Activated CD8-positive, alpha-beta T cell treated with anti-CD3 and anti-CD28 coated beads for 36 hours (primary cell): ENCODE measurements around the gene RYK. TPM values are rescaled to one million over a fixed set of nuclear protein-coding genes. Genes with fewer than 3 reads are reported as not detected.

Experiments used
- ATAC-seq: fragments of 200-7000 bp; cut with Tn5 transposase; one replicate; pipeline ENCODE4 v1.10.0; 2021; ENCODE audit warnings: mild to moderate bottlenecking, moderate library complexity
- CTCF ChIA-PET: fragments of 350-600 bp; sonication (Branson Sonifier 250); formaldehyde crosslinking; loops from one replicate; lab custom pipeline; 2021; ENCODE audit warnings: antibody characterized with exemption; lab: Charles Lee
- POLR2A ChIA-PET: fragments of 350-600 bp; sonication (Branson Sonifier 250); formaldehyde crosslinking; loops from one replicate; lab custom pipeline; 2021; ENCODE audit warnings: antibody characterized with exemption; lab: Charles Lee
- DNase-seq: peaks from one replicate; pipeline ENCODE4 v3.0.0-alpha.2; 2020
- H3K27ac Mint-ChIP-seq: one replicate; pipeline ENCODE4 v1.8.0; 2021; ENCODE audit warnings: mild to moderate bottlenecking, mixed read lengths
- H3K27me3 Mint-ChIP-seq: one replicate; pipeline ENCODE4 v1.8.0; 2021; ENCODE audit warnings: mixed read lengths
- H3K36me3 Mint-ChIP-seq: one replicate; pipeline ENCODE4 v1.8.0; 2021; ENCODE audit warnings: low read depth, mixed read lengths
- H3K4me1 Mint-ChIP-seq: one replicate; pipeline ENCODE4 v1.8.0; 2021; ENCODE audit warnings: low read depth, mixed read lengths
- H3K4me3 Mint-ChIP-seq: one replicate; pipeline ENCODE4 v1.8.0; 2021; ENCODE audit warnings: mild to moderate bottlenecking, moderate library complexity, mixed read lengths
- H3K9me3 Mint-ChIP-seq: one replicate; pipeline ENCODE4 v1.8.0; 2021; ENCODE audit warnings: mixed read lengths
- CTCF ChIP-seq: fragments of 200-600 bp; IDR thresholded peaks from one replicate; pipeline ENCODE4 v1.8.0; 2022; ENCODE audit warnings: antibody characterized with exemption, mild to moderate bottlenecking
- intact Hi-C: fragments of 100-400 bp; cut with micrococcal nuclease; formaldehyde crosslinking; loops from one replicate; pipeline ENCODE4 v1.10.0; 2022
- total RNA-seq, 2 experiments: library from RNA; stranded (reverse); gene quantifications; one replicate each; pipeline ENCODE4 v1.2.3, GENCODE V29; 2021

RYK gene
- total RNA-seq, 2 experiments from 2014 or later, result 19.8 to 21.9 TPM

DNA sequence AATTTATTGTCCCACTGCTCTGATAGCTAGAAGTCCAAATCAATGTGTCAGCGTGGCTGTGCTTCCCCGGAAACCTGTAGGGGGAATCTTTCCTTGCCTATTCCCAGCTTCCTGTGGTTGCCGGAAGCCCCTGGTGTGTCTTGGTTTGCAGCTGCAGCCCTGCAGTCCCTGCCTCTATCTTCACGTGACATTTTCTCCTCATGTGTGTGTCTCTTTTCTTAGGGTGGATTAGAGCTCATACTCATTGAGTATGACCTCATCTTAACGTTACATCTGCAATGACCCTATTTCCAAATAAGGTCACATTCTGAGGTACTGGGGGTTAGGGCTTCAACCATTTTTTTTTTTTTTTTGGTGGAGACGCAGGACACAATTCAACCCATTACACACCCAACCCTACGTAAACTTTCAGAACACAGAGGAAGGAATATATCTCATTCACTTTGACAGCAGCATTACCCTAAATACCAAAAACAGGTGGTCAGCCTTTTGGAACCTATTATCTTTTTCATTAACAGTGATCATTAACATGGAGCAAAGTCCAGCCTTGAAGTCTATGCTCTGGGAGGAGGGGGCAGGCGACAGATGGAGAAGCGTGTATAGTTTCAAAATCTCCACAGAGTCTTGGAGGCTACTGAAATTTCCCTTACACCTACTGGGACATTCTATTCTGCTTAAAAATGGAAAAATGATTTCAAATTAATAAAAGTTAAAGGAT, 88.6 kb downstream of the RYK start:
- Mint-ChIP-seq H3K9me3 (no peaks in the 10 kb centered on the region), H3K27me3 (no peaks in the 10 kb centered on the region), H3K4me1 (no peaks in the 10 kb centered on the region), H3K4me3 (no peak overlapping the region), H3K27ac (no peak overlapping the region), H3K36me3 (peaks cover 29% of the 10 kb centered on the region)
- no peak for DNase-seq
- intact Hi-C loops, result no loop called here
- ChIA-PET POLR2A (interaction anchor here (0.6 kb wide), 1 partner anchor 279 kb away, joined by 4 read pairs; no protein-coding TSS in a partner anchor), CTCF (interaction anchor here (0.6 kb wide), 1 partner anchor 14 kb away, joined by 3 read pairs; no protein-coding TSS in a partner anchor)
- no peak for TF ChIP-seq CTCF
- no peak for ATAC-seq

GRCh38 chr3:134155446-134155845, 95.2 kb downstream of the RYK start:
- Mint-ChIP-seq H3K27ac (no peak overlapping the region), H3K27me3 (no peaks in the 10 kb centered on the region), H3K4me3 (no peak overlapping the region), H3K36me3 (peaks cover 47% of the 10 kb centered on the region), H3K4me1 (no peaks in the 10 kb centered on the region), H3K9me3 (no peaks in the 10 kb centered on the region)
- no peak for TF ChIP-seq CTCF
- ChIA-PET POLR2A (no interaction called here), CTCF (no interaction called here)
- no peak for ATAC-seq
- intact Hi-C loops, result no loop called here
- no peak for DNase-seq

DNA sequence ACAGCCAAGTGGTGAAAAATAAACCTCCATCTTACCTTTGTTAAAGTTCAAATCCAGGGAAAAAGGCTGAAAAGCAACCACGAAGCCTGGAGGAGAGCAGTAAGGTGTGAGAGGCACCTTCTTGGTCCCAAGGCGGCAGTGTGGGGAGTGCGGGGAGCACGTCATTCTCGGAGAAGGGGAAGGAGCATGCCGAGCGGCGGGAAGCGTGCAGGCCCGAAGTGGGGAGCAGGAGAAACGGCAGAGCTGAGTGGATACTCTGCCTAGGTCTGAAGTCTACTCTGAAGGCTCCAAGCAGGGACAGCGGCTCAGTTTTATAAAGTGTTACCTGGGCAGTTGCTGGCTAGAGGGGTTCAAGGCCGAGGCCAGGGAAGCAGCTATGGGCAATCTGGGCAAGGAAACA, 96.9 kb downstream of the RYK start:
- ATAC-seq, result no peak
- Mint-ChIP-seq H3K4me3 (no peak overlapping the region), H3K27me3 (no peaks in the 10 kb centered on the region), H3K4me1 (no peaks in the 10 kb centered on the region), H3K9me3 (no peaks in the 10 kb centered on the region), H3K36me3 (peaks cover 40% of the 10 kb centered on the region), H3K27ac (no peak overlapping the region)
- no peak for DNase-seq
- ChIA-PET POLR2A (no interaction called here), CTCF (no interaction called here)
- TF ChIP-seq CTCF, result no peak
- intact Hi-C loops, result no loop called here

DNA sequence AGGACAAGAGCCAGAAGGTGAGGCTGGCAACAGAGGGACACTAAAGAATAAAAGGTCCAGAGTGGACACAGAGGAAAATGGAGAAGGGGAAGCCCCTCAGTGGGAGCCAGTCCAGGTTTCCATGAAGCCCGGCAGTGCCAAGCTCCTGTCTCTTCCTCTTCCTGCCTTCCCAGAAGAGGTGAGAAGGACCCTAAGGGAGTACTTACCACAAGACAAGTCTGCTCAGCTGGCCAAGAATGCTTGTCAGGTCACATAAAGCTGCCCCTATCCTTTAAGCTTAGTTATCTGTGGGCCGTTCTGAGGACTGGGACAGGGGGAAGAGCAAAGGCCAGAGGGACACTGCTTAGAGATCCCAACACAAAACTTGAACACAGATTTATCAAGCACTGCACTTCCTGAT, 100.2 kb downstream of the RYK start:
- Mint-ChIP-seq H3K9me3 (no peaks in the 10 kb centered on the region), H3K27ac (no peak overlapping the region), H3K4me3 (no peak overlapping the region), H3K4me1 (no peaks in the 10 kb centered on the region), H3K27me3 (no peaks in the 10 kb centered on the region), H3K36me3 (peaks cover 28% of the 10 kb centered on the region)
- DNase-seq (no peak), ATAC-seq (no peak)
- CTCF ChIA-PET, result interaction anchor here (1.1 kb wide), 2 partner anchors 15 to 62 kb away, joined by 3 to 4 read pairs; no protein-coding TSS in a partner anchor
- intact Hi-C loops, result no loop called here
- TF ChIP-seq CTCF, result no peak
- POLR2A ChIA-PET, result no interaction called here

DNA sequence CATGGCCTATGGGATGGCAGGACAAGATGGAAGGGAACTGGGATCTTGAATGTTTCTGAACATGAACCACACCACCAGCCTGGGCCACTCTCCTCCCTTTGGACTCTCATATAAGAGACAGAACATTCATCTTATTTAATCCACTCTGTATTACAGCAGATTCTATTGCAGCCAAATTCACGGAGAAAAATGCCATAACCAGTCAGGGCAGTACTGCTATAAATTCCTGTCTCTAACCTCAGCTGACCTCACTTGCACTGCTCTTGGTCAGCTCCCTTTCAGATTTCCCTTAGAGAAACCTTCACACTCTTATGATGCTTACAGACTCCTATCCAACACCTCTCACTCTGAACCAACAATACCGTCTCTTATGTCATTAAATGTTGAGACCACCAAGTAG, 101.4 kb downstream of the RYK start:
- H3K27me3 Mint-ChIP-seq, result no peaks in the 10 kb centered on the region
- ChIA-PET CTCF (no interaction called here), POLR2A (no interaction called here)
- H3K36me3 Mint-ChIP-seq, result peaks cover 16% of the 10 kb centered on the region
- H3K4me1 Mint-ChIP-seq, result no peaks in the 10 kb centered on the region
- ATAC-seq (no peak), DNase-seq (no peak)
- TF ChIP-seq CTCF, result no peak
- intact Hi-C loops, result no loop called here
- no peaks in the 10 kb centered on the region for H3K9me3 Mint-ChIP-seq
- H3K4me3 Mint-ChIP-seq, result no peak overlapping the region
- no peak overlapping the region for H3K27ac Mint-ChIP-seq
